ENCODE measurements around the gene FBN1.

The FBN1 gene

DNA sequence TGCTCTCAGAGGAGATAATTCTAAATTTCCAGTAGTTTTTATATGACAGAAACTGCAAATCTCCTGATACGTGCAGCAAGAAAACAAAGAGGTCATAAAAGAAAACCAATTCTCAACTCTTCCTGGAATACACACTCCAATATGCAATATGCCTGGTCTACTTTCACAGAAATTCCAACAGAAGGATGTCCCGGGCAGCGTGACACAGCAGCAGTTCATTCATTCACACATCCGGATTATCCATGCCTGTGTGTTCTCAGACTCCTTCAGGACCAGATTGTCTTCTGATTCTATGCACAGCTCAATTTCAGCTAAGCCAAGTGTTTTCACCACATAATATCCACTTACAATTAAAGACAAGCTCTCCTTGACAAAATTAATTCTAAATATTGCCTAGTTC, 64.3 kb downstream of the FBN1 start:
- H3K4me3 ChIP-seq (ENCODE audit: low read depth, low read length) = no peak overlapping the region
- no peaks in the 10 kb centered on the region for H3K9me3 ChIP-seq (ENCODE audit: control insufficient read depth, insufficient read depth, low read depth, low read length)
- POLR2A ChIA-PET = no interaction called here
- no peaks in the 10 kb centered on the region for H3K36me3 ChIP-seq (ENCODE audit: control insufficient read depth in 2 of 2, insufficient read depth in 1 of 2, low read length in 2 of 2)
- TF ChIP-seq ZSCAN30 (tag by site-specific recombination; IDR thresholded peaks at IDR 0.05) (no peak), YY2 (tag by site-specific recombination; IDR thresholded peaks at IDR 0.05) (no peak), ZSCAN4 (tag by site-specific recombination; IDR thresholded peaks at IDR 0.05) (no peak), ZBTB11 (tag by site-specific recombination; conservative IDR thresholded peaks at IDR 0.05; ENCODE audit: low read depth) (no peak), KLF10 (tag by site-specific recombination; IDR thresholded peaks at IDR 0.05) (no peak)
- no peak overlapping the region for H3K27ac ChIP-seq (ENCODE audit: extremely low read depth, low read depth, low read length)
- CTCF ChIA-PET = no interaction called here
- H3K4me1 ChIP-seq (ENCODE audit: control insufficient read depth, insufficient read depth, low read length) = peaks cover 9% of the 10 kb centered on the region

DNA sequence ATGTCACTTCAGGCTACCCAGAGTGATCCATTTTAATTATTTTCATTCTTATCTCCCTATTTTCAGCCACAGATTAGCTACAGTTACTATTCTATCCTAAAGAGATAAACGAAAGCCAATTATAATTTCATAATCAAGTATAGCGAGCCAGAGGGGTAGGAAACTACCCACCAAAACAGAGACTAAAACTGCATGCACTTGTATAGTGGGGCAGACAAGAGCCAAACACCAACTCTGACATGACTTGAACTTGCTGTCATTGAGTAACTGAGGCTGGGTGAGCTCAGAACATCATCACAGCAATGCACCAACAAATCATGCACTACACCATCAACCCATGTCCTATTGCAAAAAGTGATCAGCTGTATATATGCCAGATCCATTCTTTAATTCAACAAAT, 64.8 kb downstream of the FBN1 start:
- Histone ChIP-seq H3K4me3 (ENCODE audit: low read depth, low read length) (no peak overlapping the region), H3K27ac (ENCODE audit: extremely low read depth, low read depth, low read length) (no peak overlapping the region)
- POLR2A ChIA-PET = no interaction called here

More for the DNA sequence above, 64.8 kb downstream of the FBN1 start:
- no peak for TF ChIP-seq ZNF501 (tag by site-specific recombination; IDR thresholded peaks at IDR 0.05)
- TF ChIP-seq, protein P1, sequence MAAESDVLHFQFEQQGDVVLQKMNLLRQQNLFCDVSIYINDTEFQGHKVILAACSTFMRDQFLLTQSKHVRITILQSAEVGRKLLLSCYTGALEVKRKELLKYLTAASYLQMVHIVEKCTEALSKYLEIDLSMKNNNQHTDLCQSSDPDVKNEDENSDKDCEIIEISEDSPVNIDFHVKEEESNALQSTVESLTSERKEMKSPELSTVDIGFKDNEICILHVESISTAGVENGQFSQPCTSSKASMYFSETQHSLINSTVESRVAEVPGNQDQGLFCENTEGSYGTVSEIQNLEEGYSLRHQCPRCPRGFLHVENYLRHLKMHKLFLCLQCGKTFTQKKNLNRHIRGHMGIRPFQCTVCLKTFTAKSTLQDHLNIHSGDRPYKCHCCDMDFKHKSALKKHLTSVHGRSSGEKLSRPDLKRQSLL (tag by site-specific recombination; IDR thresholded peaks at IDR 0.05) = no peak
- no peak for TF ChIP-seq SP2 (tag by site-specific recombination; IDR thresholded peaks at IDR 0.05)
- TF ChIP-seq ZNF704 (tag by site-specific recombination; IDR thresholded peaks at IDR 0.05) = no peak
- no peak for TF ChIP-seq ZBTB1 (tag by site-specific recombination; IDR thresholded peaks at IDR 0.05)
- TF ChIP-seq GLIS2 (tag by site-specific recombination; IDR thresholded peaks at IDR 0.05) = no peak
- no peak for TF ChIP-seq ZNF302 (tag by site-specific recombination; IDR thresholded peaks at IDR 0.05; ENCODE audit: low read depth)
- TF ChIP-seq ZBTB10 (tag by site-specific recombination; IDR thresholded peaks at IDR 0.05) = no peak
- TF ChIP-seq OSR2 (tag by site-specific recombination; IDR thresholded peaks at IDR 0.05) = no peak
- no peak for TF ChIP-seq KLF10 (tag by site-specific recombination; IDR thresholded peaks at IDR 0.05)
- no peak for TF ChIP-seq ZNF16 (tag by site-specific recombination; IDR thresholded peaks at IDR 0.05; ENCODE audit: low read depth)
- CTCF ChIA-PET = no interaction called here
- no peaks in the 10 kb centered on the region for H3K36me3 ChIP-seq (ENCODE audit: control insufficient read depth in 2 of 2, insufficient read depth in 1 of 2, low read length in 2 of 2)
- H3K4me1 ChIP-seq (ENCODE audit: control insufficient read depth, insufficient read depth, low read length) = peaks cover 9% of the 10 kb centered on the region
- no peaks in the 10 kb centered on the region for H3K9me3 ChIP-seq (ENCODE audit: control insufficient read depth, insufficient read depth, low read depth, low read length)

Data from HEK293 (cell line).